C4-2B (cell line): ENCODE measurements around the gene PRDX6.

Source experiments
- ZFX ChIP-seq: fragments of 450-650 bp; IDR thresholded peaks from 2 replicates; pipeline ENCODE4 v1.6.1; 2017
- TF ChIP-seq, protein P1 (sequence below): fragments of 450-650 bp; conservative IDR thresholded peaks from 2 replicates; pipeline ENCODE4 v1.5.1; 2017; ENCODE audit warnings: mild to moderate bottlenecking

DNA sequence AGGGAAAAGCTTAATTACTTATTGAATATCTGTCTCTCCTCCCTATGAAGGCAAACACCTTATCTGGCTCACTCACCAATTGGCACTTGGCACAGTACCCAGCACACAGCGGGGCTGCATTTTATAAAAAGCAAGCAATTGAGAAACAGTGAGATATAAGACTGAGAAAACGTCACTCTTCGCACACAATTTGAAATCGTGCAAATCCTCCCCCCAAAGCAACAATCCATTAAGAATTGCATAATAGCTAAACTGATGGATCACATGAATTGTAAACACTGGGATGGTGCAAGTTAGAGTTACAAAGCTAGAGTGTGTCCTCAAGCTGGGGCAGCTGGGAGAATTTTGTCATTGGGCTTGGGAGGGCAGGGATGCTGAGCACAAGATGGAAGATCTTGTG is 27.1 kb downstream of the PRDX6 start:
- TF ChIP-seq, protein P1, sequence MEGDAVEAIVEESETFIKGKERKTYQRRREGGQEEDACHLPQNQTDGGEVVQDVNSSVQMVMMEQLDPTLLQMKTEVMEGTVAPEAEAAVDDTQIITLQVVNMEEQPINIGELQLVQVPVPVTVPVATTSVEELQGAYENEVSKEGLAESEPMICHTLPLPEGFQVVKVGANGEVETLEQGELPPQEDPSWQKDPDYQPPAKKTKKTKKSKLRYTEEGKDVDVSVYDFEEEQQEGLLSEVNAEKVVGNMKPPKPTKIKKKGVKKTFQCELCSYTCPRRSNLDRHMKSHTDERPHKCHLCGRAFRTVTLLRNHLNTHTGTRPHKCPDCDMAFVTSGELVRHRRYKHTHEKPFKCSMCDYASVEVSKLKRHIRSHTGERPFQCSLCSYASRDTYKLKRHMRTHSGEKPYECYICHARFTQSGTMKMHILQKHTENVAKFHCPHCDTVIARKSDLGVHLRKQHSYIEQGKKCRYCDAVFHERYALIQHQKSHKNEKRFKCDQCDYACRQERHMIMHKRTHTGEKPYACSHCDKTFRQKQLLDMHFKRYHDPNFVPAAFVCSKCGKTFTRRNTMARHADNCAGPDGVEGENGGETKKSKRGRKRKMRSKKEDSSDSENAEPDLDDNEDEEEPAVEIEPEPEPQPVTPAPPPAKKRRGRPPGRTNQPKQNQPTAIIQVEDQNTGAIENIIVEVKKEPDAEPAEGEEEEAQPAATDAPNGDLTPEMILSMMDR = no peak
- no peak for TF ChIP-seq ZFX
